Lower leg skin (tissue), 3 donors: Measurements from ENCODE around the gene CHCHD5.

Source experiments
- POLR2A ChIP-seq, 2 donors: fragments of 450-650 bp; IDR thresholded peaks; one replicate each; pipeline ENCODE4 v1.6.1; 2016 to 2017; ENCODE audit warnings: antibody characterized with exemption in 2 of 2, mild to moderate bottlenecking in 1 of 2, moderate library complexity in 1 of 2
- TF ChIP-seq, protein P1 (sequence below), 3 donors: fragments of 450-650 bp; IDR thresholded peaks; one replicate each; pipeline ENCODE4 v1.5.1; 2016; ENCODE audit warnings: antibody characterized with exemption in 3 of 3, mild to moderate bottlenecking in 3 of 3, moderate library complexity in 2 of 3

- TF ChIP-seq POLR2A (IDR thresholded peaks at IDR 0.05): no peak
- TF ChIP-seq, protein P1, sequence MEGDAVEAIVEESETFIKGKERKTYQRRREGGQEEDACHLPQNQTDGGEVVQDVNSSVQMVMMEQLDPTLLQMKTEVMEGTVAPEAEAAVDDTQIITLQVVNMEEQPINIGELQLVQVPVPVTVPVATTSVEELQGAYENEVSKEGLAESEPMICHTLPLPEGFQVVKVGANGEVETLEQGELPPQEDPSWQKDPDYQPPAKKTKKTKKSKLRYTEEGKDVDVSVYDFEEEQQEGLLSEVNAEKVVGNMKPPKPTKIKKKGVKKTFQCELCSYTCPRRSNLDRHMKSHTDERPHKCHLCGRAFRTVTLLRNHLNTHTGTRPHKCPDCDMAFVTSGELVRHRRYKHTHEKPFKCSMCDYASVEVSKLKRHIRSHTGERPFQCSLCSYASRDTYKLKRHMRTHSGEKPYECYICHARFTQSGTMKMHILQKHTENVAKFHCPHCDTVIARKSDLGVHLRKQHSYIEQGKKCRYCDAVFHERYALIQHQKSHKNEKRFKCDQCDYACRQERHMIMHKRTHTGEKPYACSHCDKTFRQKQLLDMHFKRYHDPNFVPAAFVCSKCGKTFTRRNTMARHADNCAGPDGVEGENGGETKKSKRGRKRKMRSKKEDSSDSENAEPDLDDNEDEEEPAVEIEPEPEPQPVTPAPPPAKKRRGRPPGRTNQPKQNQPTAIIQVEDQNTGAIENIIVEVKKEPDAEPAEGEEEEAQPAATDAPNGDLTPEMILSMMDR (IDR thresholded peaks at IDR 0.05): no peak
Measured at GRCh38 chr2:112541315-112542122, 42.9 kb upstream of the CHCHD5 start.
